Epithelial cell of esophagus (primary cell): ENCODE data around the gene NPBWR2.
"Not testable (repeated sequence)": the region's sequence is repeated elsewhere in the genome, so short reads cannot be mapped to it uniquely, and the experiment has no call there.

Source experiments
- DNase-seq: peaks from one replicate; pipeline ENCODE4 v3.0.0; 2010; ENCODE audit warnings: low read depth
- H3K4me3 ChIP-seq: 2 replicates; pipeline ENCODE4 v1.5.1; 2011; ENCODE audit warnings: mild to moderate bottlenecking, low read length, control low read depth
- CTCF ChIP-seq: IDR thresholded peaks from 2 replicates; pipeline ENCODE4 v1.5.1; 2011; ENCODE audit warnings: low read depth, mild to moderate bottlenecking, low read length, control low read depth, inconsistent platforms; ENCODE audit not compliant: insufficient read depth; ENCODE audit errors: missing control alignments

The NPBWR2 gene

GRCh38 chr20:64140956-64141355 lies 33.6 kb upstream of the NPBWR2 start:
- no peak for TF ChIP-seq CTCF
- H3K4me3 ChIP-seq, result no peak overlapping the region
- DNase-seq, result no peak

GRCh38 chr20:64140061-64140931 lies 32.9 kb upstream of the NPBWR2 start:
- no peak for TF ChIP-seq CTCF
- H3K4me3 ChIP-seq, result no peak overlapping the region
- no peak for DNase-seq

GRCh38 chr20:64139199-64140060 lies 32.1 kb upstream of the NPBWR2 start:
- no peak for TF ChIP-seq CTCF
- H3K4me3 ChIP-seq, result no peak overlapping the region
- DNase-seq, result no peak

- no peak for DNase-seq
- no peak for TF ChIP-seq CTCF
- H3K4me3 ChIP-seq, result no peak overlapping the region
Measured at GRCh38 chr20:64138276-64138815, 31.0 kb upstream of the NPBWR2 start.

- no peak for TF ChIP-seq CTCF
- DNase-seq, result no peak
- no peak overlapping the region for H3K4me3 ChIP-seq
Measured at GRCh38 chr20:64137598-64138031, 30.2 kb upstream of the NPBWR2 start.

- DNase-seq, result no peak
- TF ChIP-seq CTCF, result no peak
- no peak overlapping the region for H3K4me3 ChIP-seq
Measured at GRCh38 chr20:64136004-64136710, 28.8 kb upstream of the NPBWR2 start.

- not testable (repeated sequence) for H3K4me3 ChIP-seq
Measured at GRCh38 chr20:64134744-64135143, 27.4 kb upstream of the NPBWR2 start.

More at GRCh38 chr20:64134744-64135143, 27.4 kb upstream of the NPBWR2 start:
- not testable (repeated sequence) for DNase-seq
